NK-92 treated with Interleukin-12 subunit alpha and Interleukin-12 subunit beta, amount 100 ng/mL, for 24 hours (cell line): Measurements from ENCODE around the gene NIBAN1.
"Not testable (repeated sequence)": the region's sequence is repeated elsewhere in the genome, so short reads cannot be mapped to it uniquely, and the experiment has no call there.

ENCODE experiments used
- DNase-seq: peaks from one replicate; lab custom pipeline; 2025; lab: John Stamatoyannopoulos, UW

NIBAN1 gene

DNA sequence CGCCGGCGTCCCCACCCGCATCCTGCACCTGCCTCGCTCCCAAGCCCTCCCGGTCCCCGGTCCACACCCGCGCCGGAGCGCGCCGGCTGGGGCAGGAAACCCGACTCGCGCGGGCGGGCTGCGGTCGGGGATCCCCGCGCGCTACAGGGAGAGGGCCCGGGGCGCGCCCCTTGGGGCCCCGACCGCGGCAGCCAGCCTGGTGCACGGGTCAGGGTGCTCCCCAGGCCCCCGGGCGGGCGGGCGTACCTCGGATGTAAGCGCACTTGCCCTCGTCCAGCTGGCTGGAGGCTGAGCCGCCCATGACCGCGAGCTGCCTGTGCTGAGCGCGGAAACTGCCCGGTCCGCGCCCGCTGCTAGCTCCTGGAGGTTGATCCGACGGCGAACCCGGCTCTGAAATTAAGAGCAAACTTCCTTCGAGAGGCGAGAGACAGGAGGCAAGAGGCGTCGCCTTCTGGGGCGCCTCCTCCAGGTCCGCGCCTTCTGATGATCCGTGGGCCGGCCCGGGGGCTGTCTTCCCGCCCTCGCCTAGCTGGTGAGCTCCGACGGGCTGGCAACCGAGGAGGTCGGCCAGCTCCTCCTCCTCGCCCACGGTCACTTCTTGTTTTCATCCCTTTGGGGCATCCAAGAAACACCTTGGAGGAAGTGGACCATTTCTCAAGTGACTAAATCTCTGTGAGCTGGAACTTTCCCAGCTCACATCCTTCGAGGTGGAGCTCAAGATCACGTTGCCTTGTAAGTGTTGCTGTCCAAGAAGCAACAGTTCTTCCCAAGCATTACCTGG lies at the start of gene NIBAN1:
Gene NIBAN1 (minus strand): TSS at position 453 of the 781 bp plus-strand sequence. CDS start 152 bp downstream, at position 301.
- peak; percentile 86 for DNase-seq

DNA sequence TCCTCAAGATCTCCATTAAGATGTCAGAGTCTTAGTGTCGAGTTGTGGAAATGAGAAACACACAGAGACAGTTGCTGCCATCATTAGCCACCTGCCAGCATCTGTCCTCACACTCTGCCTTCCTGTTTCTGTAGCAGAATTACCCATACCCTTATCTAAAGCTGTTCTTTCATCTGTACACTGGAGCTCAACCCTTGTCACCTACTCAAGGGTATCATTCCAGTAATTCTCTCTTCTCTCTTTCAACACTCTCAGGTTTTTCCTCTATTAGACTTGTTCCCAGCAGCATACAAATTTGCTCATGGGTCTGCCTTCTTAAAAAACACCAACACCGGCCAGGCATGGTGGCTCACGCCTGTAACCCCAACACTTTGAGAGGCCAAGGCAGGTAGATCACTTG lies 43.7 kb upstream of the NIBAN1 start:
- no peak for DNase-seq

DNA sequence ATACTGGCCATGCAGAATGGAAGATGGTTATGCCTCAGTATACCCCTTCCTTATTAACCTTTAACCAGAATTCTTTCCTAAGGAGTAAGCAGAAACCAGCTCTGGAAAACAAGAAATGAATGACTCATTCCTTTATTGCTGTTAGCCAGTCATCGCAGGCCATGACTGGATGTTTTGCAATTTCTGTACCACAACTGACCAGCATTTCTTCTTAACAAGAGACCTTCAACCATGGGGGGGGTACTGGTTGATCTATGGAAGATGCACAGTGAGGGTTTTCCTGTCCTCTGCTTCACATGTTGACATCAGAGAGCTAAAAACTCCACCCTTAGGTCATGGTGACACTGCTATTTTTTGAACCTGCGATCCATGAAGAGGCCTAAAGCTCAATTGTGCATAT lies 43.0 kb upstream of the NIBAN1 start:
- no peak for DNase-seq

GRCh38 chr1:185016880-185017279 lies 42.6 kb upstream of the NIBAN1 start:
- no peak for DNase-seq

GRCh38 chr1:185015631-185016030 lies 41.3 kb upstream of the NIBAN1 start:
- DNase-seq: no peak

GRCh38 chr1:185014941-185015340 lies 40.6 kb upstream of the NIBAN1 start:
- DNase-seq: no peak

- DNase-seq: no peak
These were observed 36.1 kb upstream of the NIBAN1 start for GRCh38 chr1:185010361-185010760.

- DNase-seq: no peak
These were observed 34.5 kb upstream of the NIBAN1 start for GRCh38 chr1:185008838-185009237.

- DNase-seq: not testable (repeated sequence)
These were observed 27.1 kb upstream of the NIBAN1 start for GRCh38 chr1:185001312-185001880.

GRCh38 chr1:184999974-185000373 lies 25.7 kb upstream of the NIBAN1 start:
- DNase-seq: not testable (repeated sequence)

GRCh38 chr1:184994301-184994700 lies 20.0 kb upstream of the NIBAN1 start:
- no peak for DNase-seq

- DNase-seq: no peak
These were observed 18.0 kb upstream of the NIBAN1 start for GRCh38 chr1:184992271-184992670.

DNA sequence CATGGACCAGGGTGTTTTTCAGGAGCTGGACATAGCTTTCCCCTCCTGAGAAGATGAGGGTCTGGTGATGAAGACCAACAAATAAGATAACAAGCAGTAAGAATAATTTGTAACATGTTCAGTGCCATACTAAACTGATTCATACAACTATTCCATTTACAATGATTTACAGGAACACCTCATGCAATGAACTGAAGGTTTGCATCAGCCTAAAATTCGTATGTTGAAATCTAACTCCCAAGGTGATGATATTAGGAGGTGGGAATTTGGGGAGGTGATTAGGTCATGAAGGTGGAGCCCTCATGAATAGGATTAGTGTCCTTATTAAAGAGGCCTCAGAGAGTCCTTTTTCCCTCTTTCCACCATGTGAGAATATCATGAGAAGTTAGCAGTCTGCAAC lies 15.9 kb upstream of the NIBAN1 start:
- DNase-seq: no peak

DNA sequence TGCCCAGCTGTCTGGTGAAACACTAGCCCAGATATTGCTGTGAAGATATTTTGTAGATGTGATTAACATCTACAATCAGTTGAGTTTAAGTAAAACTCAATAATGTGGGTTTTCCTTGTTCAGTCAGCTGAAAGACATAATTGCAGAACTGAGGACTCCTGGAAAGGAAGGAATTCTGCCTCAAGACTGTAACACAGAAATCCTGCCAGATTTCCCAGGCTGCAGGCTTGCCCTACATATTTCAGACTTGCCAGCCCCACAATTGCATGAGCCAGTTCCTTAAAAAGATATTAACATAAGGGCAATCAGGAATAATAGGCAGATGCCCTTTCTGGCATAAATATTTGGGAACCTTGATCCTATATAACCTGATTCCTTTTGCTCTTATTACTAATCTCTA lies 14.2 kb upstream of the NIBAN1 start:
- no peak for DNase-seq

GRCh38 chr1:184987696-184988095 lies 13.4 kb upstream of the NIBAN1 start:
- DNase-seq: no peak

DNA sequence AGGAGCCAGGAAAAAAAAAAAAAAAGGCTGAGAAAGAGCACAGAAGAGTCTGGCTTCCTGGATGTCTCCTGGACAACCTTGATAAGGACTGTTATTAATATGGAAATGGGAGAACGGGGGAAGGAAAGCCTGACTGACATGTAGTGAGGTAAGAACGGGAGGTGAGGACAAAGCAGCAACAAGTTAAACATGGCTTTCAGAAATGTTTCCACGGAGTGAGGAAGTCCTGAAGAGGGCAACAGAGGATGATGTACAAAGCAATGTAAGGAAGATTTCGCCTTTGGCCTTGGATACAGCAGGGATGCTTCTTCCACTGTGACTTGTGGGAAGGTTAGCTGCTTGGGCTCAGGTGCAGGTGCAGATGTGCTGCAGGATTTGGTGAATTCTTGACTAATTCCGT lies 11.9 kb upstream of the NIBAN1 start:
- no peak for DNase-seq

DNA sequence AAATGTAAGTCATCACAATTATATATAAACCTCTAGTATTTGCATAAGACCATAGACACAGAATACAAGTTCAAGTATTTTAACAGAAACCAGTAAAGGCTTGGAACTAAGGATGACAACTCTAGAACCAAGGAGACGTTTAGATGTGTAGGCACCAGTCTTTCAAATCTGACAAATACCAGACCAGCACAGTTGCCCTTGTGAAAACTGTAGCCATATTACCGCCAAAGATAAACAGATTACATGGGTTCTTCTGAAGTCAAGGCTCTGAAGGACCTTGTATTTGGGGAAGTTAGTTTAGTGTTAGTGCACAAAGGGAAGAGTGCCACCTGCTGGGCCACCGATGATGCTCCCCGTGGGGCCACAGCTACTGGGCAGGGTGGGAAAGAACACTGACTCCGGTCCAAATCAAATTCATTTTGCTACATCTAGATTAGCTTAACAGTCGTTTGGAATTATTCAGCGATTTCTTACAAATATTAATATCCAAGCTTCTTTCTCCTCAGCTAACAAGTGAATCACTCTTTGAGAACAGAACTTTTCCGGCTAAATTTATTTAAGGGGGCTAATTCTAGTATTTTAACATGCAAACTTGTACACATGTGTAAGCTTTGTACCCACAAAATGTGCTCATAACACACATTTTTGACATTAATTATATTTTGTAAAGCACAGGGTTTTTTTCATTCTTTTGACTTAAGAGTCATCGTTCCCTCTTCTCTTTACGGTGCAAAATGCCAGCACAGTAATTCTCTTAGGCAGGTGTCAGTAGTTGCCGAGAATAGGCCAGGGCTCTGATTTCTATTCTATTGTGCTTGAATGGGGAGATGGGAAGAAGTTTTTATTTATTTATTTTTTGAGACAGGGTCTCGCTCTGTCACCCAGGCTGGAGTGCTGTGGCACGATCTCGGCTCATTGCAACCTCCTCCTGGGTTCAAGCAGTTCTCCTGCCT lies 8.0 kb upstream of the NIBAN1 start:
- peak; percentile 49 for DNase-seq

GRCh38 chr1:184980726-184981125 lies 6.4 kb upstream of the NIBAN1 start:
- DNase-seq: no peak

DNA sequence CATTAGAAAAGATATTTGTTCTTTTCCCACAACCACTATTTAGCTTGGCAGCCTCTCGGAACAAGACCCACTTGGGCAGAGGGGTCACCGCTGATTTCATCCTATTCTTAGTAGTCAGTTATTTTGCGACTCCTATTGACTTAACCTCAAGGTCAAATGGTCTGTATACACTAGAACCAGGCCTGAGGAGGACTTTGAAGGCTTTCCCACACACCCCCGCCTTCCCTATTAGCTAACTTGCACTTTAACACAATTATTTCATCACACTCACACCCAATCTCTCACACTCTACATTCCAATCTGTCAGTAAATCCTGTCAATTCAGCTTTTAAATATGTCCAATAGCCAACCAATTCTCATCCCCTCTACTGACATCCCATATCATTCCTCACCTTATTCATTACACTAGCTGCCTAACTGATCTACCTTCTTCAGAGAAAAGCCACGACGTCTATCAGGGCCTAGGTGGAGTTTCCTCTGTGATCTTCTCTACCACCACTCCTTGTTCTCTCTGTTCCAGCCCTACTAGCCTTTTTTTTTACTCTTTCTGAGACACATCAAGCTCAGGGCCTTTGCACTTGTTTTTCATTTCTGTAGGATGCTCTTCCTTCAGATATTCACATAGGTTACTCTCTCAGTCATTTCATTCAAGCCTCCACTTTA lies 1.0 kb upstream of the NIBAN1 start:
- DNase-seq: no peak

GRCh38 chr1:184974837-184975115 lies 468 bp upstream of the NIBAN1 start:
- no peak for DNase-seq

- DNase-seq: peak; percentile 78
These were observed 844 bp downstream of the NIBAN1 start for GRCh38 chr1:184973272-184974055.
